Fibroblast of lung (primary cell): ENCODE measurements around the gene VWDE. TPM values are rescaled to one million over a fixed set of nuclear protein-coding genes. Genes with fewer than 3 reads are reported as not detected.
A peak's percentile ranks its signal among the peaks of the same experiment; 100 is the strongest.

Source experiments
- DNase-seq, 2 donors: peaks; one replicate each; pipeline versions ENCODE4 v3.0.0 to v3.0.0-alpha.2; 2010; ENCODE audit warnings: low read depth in 2 of 2
- H2AFZ ChIP-seq: 2 replicates; pipeline ENCODE4 v1.5.1; 2012; ENCODE audit warnings: low read length, control low read depth, inconsistent platforms
- H3K27ac ChIP-seq: 2 replicates; pipeline ENCODE4 v1.5.1; 2011; ENCODE audit warnings: low read length, control low read depth; ENCODE audit not compliant: insufficient read depth
- H3K27me3 ChIP-seq: 2 replicates; pipeline ENCODE4 v1.5.1; 2011; ENCODE audit warnings: mild to moderate bottlenecking, low read length; ENCODE audit not compliant: control insufficient read depth, insufficient read depth
- H3K36me3 ChIP-seq: 2 replicates; pipeline ENCODE4 v1.5.1; 2011; ENCODE audit warnings: low read length; ENCODE audit not compliant: control insufficient read depth, insufficient read depth
- H3K4me1 ChIP-seq: 2 replicates; pipeline ENCODE4 v1.5.1; 2011; ENCODE audit warnings: low read length; ENCODE audit not compliant: control insufficient read depth, insufficient read depth; ENCODE audit errors: extremely low read depth
- H3K4me2 ChIP-seq: 2 replicates; pipeline ENCODE4 v1.5.1; 2011; ENCODE audit warnings: low read length, control low read depth; ENCODE audit not compliant: insufficient read depth; ENCODE audit errors: extremely low read depth
- H3K4me3 ChIP-seq, 4 experiments: fragments of 200-600 bp in 1 of 4; sonication (generic) in 1 of 4; replicated peaks in 1 of 4; 2 replicates each; pipeline ENCODE4 v1.5.1; 2011 to 2016; ENCODE audit warnings: low read length in 4 of 4, low read depth in 3 of 4, mild to moderate bottlenecking in 3 of 4, control low read depth in 2 of 4, inconsistent platforms in 1 of 4, mixed read lengths in 1 of 4; ENCODE audit not compliant: insufficient read depth in 1 of 4; ENCODE audit errors: control extremely low read depth in 1 of 4
- H3K79me2 ChIP-seq: 2 replicates; pipeline ENCODE4 v1.5.1; 2012; ENCODE audit warnings: mild to moderate bottlenecking, low read length, inconsistent platforms; ENCODE audit not compliant: control insufficient read depth, insufficient read depth
- H3K9ac ChIP-seq: 2 replicates; pipeline ENCODE4 v1.5.1; 2011; ENCODE audit warnings: mild to moderate bottlenecking, low read length, control low read depth; ENCODE audit not compliant: insufficient read depth
- H3K9me3 ChIP-seq: 2 replicates; pipeline ENCODE4 v1.5.1; 2012; ENCODE audit warnings: low read depth, low read length; ENCODE audit not compliant: control insufficient read depth, insufficient read depth
- H4K20me1 ChIP-seq: 2 replicates; pipeline ENCODE4 v1.5.1; 2011; ENCODE audit warnings: low read length; ENCODE audit not compliant: control insufficient read depth, insufficient read depth; ENCODE audit errors: extremely low read depth
- EZH2 ChIP-seq: IDR thresholded peaks from 2 replicates; pipeline ENCODE4 v1.5.1; 2012; ENCODE audit warnings: low read length, control low read depth, mild to moderate bottlenecking; ENCODE audit errors: missing control alignments
- polyA plus RNA-seq, 2 donors: library from polyadenylated mRNA; depleted of rRNA in 1 of 2; stranded (reverse) in 1 of 2; unstranded in 1 of 2; fragments of >200 nt; gene quantifications; 2 replicates each; pipeline ENCODE4 v1.2.1, GENCODE V29; 2011 to 2012; ENCODE audit warnings: missing spikeins in 1 of 2
- total RNA-seq: library from RNA; depleted of rRNA; stranded (reverse); fragments of >200 nt; gene quantifications from 2 replicates; pipeline ENCODE4 v1.2.1, GENCODE V29; 2014
- TF ChIP-seq, protein P1 (sequence below), 2 donors: IDR thresholded peaks in 1 of 2; conservative IDR thresholded peaks in 1 of 2; 1 replicate in 1 of 2; 2 replicates in 1 of 2; pipeline ENCODE4 v1.5.1; 2011 to 2012; ENCODE audit warnings: low read length in 2 of 2, control low read depth in 1 of 2, inconsistent platforms in 1 of 2, low read depth in 1 of 2, mild to moderate bottlenecking in 1 of 2

Gene VWDE
- total and polyA plus RNA-seq, 2 donors (not counting 1 experiment from before 2014, with no cell fraction given) = 0.09 to 0.17 TPM

GRCh38 chr7:12373580-12374263, 29.9 kb downstream of the VWDE start:
- H4K20me1 ChIP-seq = no peaks in the 10 kb centered on the region
- TF ChIP-seq, protein P1, sequence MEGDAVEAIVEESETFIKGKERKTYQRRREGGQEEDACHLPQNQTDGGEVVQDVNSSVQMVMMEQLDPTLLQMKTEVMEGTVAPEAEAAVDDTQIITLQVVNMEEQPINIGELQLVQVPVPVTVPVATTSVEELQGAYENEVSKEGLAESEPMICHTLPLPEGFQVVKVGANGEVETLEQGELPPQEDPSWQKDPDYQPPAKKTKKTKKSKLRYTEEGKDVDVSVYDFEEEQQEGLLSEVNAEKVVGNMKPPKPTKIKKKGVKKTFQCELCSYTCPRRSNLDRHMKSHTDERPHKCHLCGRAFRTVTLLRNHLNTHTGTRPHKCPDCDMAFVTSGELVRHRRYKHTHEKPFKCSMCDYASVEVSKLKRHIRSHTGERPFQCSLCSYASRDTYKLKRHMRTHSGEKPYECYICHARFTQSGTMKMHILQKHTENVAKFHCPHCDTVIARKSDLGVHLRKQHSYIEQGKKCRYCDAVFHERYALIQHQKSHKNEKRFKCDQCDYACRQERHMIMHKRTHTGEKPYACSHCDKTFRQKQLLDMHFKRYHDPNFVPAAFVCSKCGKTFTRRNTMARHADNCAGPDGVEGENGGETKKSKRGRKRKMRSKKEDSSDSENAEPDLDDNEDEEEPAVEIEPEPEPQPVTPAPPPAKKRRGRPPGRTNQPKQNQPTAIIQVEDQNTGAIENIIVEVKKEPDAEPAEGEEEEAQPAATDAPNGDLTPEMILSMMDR (conservative IDR thresholded peaks at IDR 0.05 in 1 of 2, IDR thresholded peaks at IDR 0.05 in 1 of 2; ENCODE audit: low read depth in 1 of 2, low read length in 2 of 2) = no peak
- no peak for TF ChIP-seq EZH2
- H2AFZ ChIP-seq = no peak overlapping the region
- no peaks in the 10 kb centered on the region for H3K4me1 ChIP-seq
- peak in 1 of 2 donors; percentile 22 for DNase-seq
- H3K79me2 ChIP-seq = no peaks in the 10 kb centered on the region
- H3K27ac ChIP-seq = no peak overlapping the region
- H3K4me3 ChIP-seq = no peak overlapping the region
- no peak overlapping the region for H3K9ac ChIP-seq
- H3K27me3 ChIP-seq = no peaks in the 10 kb centered on the region
- no peaks in the 10 kb centered on the region for H3K36me3 ChIP-seq
- H3K4me2 ChIP-seq = no peak overlapping the region
- H3K9me3 ChIP-seq = no peaks in the 10 kb centered on the region

GRCh38 chr7:12370249-12370648, 33.4 kb downstream of the VWDE start:
- H3K9me3 ChIP-seq = no peaks in the 10 kb centered on the region
- no peaks in the 10 kb centered on the region for H3K4me1 ChIP-seq
- DNase-seq = no peak
- no peak overlapping the region for H3K9ac ChIP-seq
- no peaks in the 10 kb centered on the region for H4K20me1 ChIP-seq
- H3K27ac ChIP-seq = no peak overlapping the region
- no peak overlapping the region for H2AFZ ChIP-seq
- no peaks in the 10 kb centered on the region for H3K36me3 ChIP-seq
- H3K4me3 ChIP-seq = no peak overlapping the region
- H3K27me3 ChIP-seq = no peaks in the 10 kb centered on the region
- no peak overlapping the region for H3K4me2 ChIP-seq
- no peaks in the 10 kb centered on the region for H3K79me2 ChIP-seq
- no peak for TF ChIP-seq EZH2
- TF ChIP-seq, protein P1 (conservative IDR thresholded peaks at IDR 0.05 in 1 of 2, IDR thresholded peaks at IDR 0.05 in 1 of 2; ENCODE audit: low read depth in 1 of 2, low read length in 2 of 2) = no peak

DNA sequence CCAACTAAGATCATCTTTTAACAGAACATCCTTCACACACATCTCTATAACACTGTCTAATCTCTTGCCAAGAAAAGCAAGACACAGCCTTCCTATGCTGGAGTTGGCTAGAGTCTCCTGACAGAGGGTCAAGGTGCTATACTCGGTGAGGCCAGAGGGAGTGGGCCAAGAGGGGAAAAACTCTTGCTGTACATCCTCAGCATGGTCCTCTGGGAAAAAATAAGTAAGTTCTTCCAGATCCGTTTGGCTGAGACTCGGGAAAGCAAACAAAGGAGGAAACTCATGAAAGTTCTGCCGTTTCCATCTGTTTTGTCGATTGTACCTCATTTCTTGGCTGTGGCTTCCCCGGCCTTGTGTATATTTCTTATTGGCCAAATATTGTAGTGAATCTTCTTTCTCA, 33.9 kb downstream of the VWDE start:
- TF ChIP-seq, protein P1 (conservative IDR thresholded peaks at IDR 0.05 in 1 of 2, IDR thresholded peaks at IDR 0.05 in 1 of 2; ENCODE audit: low read depth in 1 of 2, low read length in 2 of 2) = no peak
- no peak for TF ChIP-seq EZH2
- Histone ChIP-seq H3K27me3 (no peaks in the 10 kb centered on the region), H3K4me2 (no peak overlapping the region), H4K20me1 (no peaks in the 10 kb centered on the region), H3K36me3 (no peaks in the 10 kb centered on the region), H3K79me2 (no peaks in the 10 kb centered on the region), H3K4me1 (no peaks in the 10 kb centered on the region), H2AFZ (no peak overlapping the region), H3K9ac (no peak overlapping the region), H3K9me3 (no peaks in the 10 kb centered on the region), H3K27ac (no peak overlapping the region), H3K4me3 (no peak overlapping the region)
- no peak for DNase-seq
